DND-41 (cell line): ENCODE measurements around the gene FLVCR1.
"Not testable (repeated sequence)": the region's sequence is repeated elsewhere in the genome, so short reads cannot be mapped to it uniquely, and the experiment has no call there.

Experiments
- CTCF ChIP-seq: IDR thresholded peaks from 2 replicates; pipeline ENCODE4 v1.5.1; 2012; ENCODE audit warnings: borderline replicate concordance, low read length, moderate library complexity, mild to moderate bottlenecking; ENCODE audit not compliant: poor library complexity, severe bottlenecking; ENCODE audit errors: extremely low read depth
- EZH2 ChIP-seq: IDR thresholded peaks from 3 replicates; pipeline ENCODE4 v1.6.1; 2012; ENCODE audit warnings: borderline replicate concordance, low read depth, mild to moderate bottlenecking, moderate library complexity, low read length, inconsistent platforms; ENCODE audit not compliant: severe bottlenecking

DNA sequence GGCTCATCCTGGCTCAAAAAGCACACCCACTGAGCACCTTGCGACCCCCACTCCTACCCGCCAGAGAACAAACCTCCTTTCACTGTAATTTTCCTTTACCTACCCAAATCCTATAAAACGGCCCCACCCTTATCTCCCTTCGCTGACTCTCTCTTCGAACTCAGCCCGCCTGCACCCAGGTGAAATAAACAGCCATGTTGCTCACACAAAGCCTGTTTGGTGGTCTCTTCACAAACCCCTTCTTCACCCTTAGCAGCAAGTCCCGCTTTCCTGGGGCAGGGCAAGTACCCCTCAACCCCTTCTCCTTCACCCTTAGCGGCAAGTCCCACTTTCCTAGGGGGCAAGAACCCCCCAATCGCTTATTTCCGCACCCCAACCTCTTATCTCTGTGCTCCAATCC, 52.1 kb downstream of the FLVCR1 start:
- not testable (repeated sequence) for TF ChIP-seq CTCF, EZH2
